ENCODE data around the gene SKAP2.

The SKAP2 gene

GRCh38 chr7:26653430-26654399 is 210.7 kb downstream of the SKAP2 start:
- H3K4me3 ChIP-seq (ENCODE audit: low read depth, low read length): no peak overlapping the region
- DNase-seq (ENCODE audit: low read depth, low spot score): no peak
- CTCF ChIA-PET: interaction anchor here (1.5 kb wide), 1 partner anchor 14 kb away, joined by 5 read pairs; no protein-coding TSS in a partner anchor
- POLR2A ChIA-PET: no interaction called here
- TF ChIP-seq, protein P1, sequence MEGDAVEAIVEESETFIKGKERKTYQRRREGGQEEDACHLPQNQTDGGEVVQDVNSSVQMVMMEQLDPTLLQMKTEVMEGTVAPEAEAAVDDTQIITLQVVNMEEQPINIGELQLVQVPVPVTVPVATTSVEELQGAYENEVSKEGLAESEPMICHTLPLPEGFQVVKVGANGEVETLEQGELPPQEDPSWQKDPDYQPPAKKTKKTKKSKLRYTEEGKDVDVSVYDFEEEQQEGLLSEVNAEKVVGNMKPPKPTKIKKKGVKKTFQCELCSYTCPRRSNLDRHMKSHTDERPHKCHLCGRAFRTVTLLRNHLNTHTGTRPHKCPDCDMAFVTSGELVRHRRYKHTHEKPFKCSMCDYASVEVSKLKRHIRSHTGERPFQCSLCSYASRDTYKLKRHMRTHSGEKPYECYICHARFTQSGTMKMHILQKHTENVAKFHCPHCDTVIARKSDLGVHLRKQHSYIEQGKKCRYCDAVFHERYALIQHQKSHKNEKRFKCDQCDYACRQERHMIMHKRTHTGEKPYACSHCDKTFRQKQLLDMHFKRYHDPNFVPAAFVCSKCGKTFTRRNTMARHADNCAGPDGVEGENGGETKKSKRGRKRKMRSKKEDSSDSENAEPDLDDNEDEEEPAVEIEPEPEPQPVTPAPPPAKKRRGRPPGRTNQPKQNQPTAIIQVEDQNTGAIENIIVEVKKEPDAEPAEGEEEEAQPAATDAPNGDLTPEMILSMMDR (IDR thresholded peaks at IDR 0.05; ENCODE audit: insufficient read depth, low read length, missing control alignments): no peak

DNA sequence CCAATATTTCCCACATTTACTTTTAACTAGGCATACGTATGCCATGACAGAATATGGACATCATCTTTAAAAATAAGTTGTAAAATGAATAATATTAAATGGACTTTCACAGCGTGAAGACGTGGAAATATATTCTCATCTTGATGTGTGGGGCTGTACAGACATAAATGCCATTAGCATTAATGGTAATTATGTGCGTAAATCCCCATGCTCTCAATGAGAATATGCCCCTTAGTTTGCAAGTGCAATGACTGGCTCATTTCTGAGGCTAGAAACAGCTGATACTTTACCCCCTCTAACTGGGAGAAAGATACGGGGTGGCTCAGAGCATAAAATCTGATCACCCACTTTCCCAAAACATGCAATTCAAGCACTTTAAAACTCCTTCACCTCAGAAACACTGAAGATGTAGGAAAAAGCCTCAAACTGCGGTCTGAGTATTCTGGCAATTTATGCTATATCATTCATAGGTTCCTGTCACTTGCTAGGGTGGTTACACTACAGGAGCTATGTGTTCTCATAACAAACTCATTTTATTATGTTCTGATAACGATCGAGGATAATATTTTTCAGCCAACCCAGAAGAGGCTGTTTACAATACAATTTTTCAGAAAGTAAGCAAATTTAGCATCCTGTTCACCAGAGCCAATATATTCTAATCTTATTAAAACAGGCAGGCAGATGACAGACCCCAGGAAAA is 211.8 kb downstream of the SKAP2 start:
- DNase-seq (ENCODE audit: low read depth, low spot score): no peak
- CTCF ChIA-PET: interaction anchor here (1.5 kb wide), 1 partner anchor 15 kb away, joined by 5 read pairs; no protein-coding TSS in a partner anchor
- POLR2A ChIA-PET: no interaction called here
- no peak overlapping the region for H3K4me3 ChIP-seq (ENCODE audit: low read depth, low read length)
- TF ChIP-seq, protein P1 (IDR thresholded peaks at IDR 0.05; ENCODE audit: insufficient read depth, low read length, missing control alignments): no peak

GRCh38 chr7:26650103-26650502 is 214.3 kb downstream of the SKAP2 start:
- POLR2A ChIA-PET: no interaction called here

GRCh38 chr7:26649388-26649787 is 215.0 kb downstream of the SKAP2 start:
- ChIA-PET POLR2A (no interaction called here), CTCF (no interaction called here)
- TF ChIP-seq, protein P1 (IDR thresholded peaks at IDR 0.05; ENCODE audit: insufficient read depth, low read length, missing control alignments): no peak
- H3K4me3 ChIP-seq (ENCODE audit: low read depth, low read length): no peak overlapping the region
- DNase-seq (ENCODE audit: low read depth, low spot score): no peak

More at GRCh38 chr7:26650103-26650502, 214.3 kb downstream of the SKAP2 start:
- CTCF ChIA-PET: no interaction called here
- no peak overlapping the region for H3K4me3 ChIP-seq (ENCODE audit: low read depth, low read length)
- TF ChIP-seq, protein P1 (IDR thresholded peaks at IDR 0.05; ENCODE audit: insufficient read depth, low read length, missing control alignments): no peak
- DNase-seq (ENCODE audit: low read depth, low spot score): no peak

- CTCF ChIA-PET: no interaction called here
- DNase-seq (ENCODE audit: low read depth, low spot score): peak; percentile 3
- POLR2A ChIA-PET: no interaction called here
Measured at GRCh38 chr7:26648554-26648953, 215.8 kb downstream of the SKAP2 start.

More at GRCh38 chr7:26648554-26648953, 215.8 kb downstream of the SKAP2 start:
- H3K4me3 ChIP-seq (ENCODE audit: low read depth, low read length): no peak overlapping the region
- TF ChIP-seq, protein P1 (IDR thresholded peaks at IDR 0.05; ENCODE audit: insufficient read depth, low read length, missing control alignments): no peak
